HG02938 (cell line): ENCODE data around the gene KCNQ1.

Experiments used
- ATAC-seq: cut with Tn5 transposase; IDR thresholded peaks from one replicate; pipeline ENCODE4 v1.9.1; 2021; ENCODE audit warnings: mild to moderate bottlenecking, moderate library complexity; ENCODE audit not compliant: unreplicated experiment

Gene KCNQ1

GRCh38 chr11:2750682-2751522, 306.1 kb downstream of the KCNQ1 start:
- ATAC-seq: no peak

DNA sequence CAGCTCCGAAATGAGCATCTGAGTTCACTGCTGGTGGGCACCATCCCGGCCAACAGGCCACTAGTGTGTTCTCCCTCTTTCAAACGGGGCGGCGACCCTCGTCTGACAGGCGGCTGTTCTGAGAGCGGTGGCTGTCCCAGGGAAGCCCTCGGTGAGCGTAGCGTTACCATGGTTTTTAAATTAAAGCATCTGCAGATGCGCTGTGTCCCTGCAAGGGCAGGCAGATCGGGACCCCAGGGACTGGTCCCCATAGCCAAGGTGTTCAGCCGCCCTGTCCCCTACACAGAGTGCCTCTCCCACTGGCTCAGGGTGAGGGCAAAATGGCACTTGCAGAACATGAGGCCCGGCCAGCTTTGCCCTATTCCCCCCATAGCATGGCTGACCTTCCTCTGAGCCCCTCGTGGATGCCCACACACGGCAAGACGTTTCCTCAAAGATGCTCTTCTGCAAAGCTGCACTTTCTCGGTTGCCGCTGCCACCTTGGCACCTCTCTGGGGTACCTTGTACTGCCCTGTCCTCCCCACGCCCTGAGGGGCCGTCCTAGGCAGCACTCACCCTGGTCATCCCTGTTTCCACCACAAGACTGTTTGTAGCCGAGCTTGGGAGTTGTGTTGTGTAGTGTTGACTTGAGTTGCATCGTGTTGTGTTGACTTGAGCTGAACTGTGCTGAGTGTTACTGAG, 306.9 kb downstream of the KCNQ1 start:
- ATAC-seq: no peak

- no peak for ATAC-seq
These were observed 307.5 kb downstream of the KCNQ1 start for GRCh38 chr11:2752204-2752770.

GRCh38 chr11:2752923-2753322, 308.1 kb downstream of the KCNQ1 start:
- ATAC-seq: no peak

DNA sequence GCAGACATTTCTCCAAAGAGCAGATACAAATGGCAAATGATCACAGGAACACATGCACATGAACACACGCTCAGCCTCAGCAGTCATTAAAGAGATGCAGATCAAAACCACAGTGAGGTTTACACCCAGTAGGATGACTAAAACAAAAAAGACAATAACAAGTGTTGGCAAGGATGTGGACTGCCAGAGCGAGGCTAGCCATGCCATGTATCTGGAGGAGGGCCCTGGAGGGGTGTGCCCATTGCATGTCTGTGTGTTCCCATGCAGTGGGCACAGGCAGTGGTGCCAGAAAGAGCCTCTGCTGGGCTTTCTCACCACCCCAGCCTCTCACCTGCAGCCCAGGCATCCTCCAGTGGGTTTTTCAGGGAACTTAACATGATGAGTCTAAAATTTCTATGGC, 309.2 kb downstream of the KCNQ1 start:
- ATAC-seq: no peak

- no peak for ATAC-seq
These were observed 310.3 kb downstream of the KCNQ1 start for GRCh38 chr11:2755071-2755470.

- ATAC-seq: no peak
These were observed 313.9 kb downstream of the KCNQ1 start for GRCh38 chr11:2758751-2759150.

DNA sequence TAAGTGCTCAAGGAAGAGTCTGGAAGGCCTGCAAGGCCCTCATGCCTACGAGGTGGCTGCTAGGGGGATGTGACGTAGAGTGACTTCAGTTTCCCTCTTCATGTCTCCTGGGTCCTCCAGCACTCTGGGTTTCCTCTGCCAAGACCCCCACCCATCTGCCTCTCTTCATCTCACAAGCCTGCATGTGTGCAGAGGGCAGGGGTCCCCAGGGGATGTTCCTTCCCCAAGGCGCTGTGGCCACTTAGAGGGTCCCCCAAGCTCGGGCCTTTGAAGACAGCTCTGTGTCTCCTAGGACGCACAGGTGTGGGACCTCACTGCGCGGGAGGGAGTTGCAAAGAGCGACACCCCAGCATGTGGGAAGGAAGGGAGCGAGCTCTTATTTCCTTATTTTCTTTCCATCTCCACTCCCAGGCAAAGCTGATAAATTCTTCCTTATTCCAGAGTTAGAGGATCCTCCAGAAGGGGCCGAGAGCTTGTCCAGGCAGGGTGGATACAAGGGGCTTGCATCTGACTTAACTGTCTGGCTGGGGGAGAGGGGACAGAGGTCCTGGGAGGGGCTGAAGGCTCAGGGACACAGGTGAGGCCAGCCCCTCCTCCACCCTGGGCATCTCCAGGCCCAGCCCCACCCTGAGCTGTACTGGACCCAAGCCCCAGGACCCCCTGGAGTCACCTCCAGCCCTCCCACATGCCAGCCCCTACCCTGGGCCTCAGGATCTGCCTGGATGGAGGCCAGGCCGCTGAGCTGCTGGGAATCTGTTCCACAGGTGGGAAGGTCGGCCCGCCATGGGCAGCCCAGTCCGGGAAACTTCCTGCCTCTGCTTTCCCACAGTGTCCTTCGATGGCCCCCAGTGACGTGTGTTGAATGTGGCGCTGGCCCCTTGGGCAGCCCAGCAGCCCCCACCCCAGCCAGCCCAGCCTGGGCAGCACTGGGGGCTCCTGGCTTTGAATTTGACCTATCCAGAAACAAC, 314.7 kb downstream of the KCNQ1 start:
- no peak for ATAC-seq

DNA sequence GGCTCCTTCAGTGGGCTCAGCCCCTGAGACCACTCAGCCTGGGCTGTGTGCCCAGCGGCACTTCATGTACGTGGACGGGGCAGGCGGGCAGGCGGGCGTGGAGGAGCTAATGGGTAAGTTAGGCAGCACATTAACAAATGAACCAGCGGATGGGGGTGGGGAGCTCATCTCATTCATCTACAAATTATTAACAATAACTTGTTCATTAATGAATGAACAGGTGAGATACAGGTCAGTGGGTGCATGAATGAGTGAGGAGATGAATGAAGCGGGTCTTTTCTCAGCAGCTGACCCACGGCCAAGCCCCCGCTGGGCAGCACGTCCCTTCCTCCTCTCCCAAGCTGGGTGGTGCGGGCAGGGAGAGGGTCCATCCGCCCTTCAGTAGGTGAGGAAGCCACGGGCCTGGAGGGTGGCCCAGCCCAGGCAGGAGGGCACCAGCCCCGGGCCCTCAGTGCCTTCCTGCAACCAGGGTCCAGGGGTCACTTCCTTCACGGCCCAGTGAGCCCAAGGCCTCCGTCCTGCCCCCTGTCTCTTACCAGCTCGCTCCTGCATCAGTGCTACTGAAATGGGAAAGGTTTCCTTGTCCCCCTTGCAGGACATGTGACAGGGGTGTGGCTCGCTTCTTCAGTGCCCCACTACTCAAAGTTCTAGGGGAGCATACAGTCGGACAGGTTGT, 315.5 kb downstream of the KCNQ1 start:
- ATAC-seq: no peak

DNA sequence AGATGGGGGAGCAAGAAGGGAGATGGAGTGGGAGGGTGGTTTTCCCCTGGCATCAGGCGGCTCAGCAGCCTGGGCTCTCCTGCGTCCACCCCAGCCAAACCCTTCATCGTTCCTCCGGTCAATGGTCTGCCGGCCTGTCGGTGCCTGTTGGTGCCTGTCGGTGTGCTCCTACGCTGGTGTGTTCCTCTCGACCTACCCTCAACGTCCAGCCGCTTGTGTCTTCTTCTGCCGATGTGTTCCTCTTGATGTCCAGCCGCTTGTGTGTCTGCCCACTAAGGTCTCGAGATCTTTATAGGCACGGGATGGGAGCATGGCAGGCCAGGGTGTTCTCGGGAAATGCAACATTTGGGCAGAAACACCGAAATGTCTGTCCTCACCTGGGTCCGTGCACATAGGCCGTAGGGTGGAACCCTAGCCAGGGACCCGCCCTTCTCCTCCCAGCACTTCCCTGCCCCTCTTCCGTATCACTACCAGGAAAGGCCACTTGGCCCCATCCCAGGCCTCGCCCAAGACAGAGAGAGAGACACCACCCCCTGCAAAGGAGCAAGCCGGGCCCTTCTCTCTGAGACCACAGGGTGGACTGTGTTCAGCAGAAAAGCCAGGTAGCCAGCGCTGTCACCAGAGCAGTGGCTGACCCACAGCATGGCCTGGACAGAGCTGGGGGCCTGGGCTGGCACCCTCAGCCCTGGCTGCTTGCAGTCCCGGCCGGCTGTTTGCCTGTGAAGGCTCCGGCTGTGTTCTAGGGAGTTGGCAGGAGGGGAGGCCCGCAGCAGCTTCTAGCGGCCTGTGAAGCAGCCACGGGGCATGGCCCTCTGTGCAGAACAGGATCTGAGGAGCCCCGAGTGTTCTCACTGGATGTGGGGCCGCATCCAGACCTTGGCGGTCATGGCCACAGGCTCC, 316.6 kb downstream of the KCNQ1 start:
- no peak for ATAC-seq

- no peak for ATAC-seq
These were observed 317.2 kb downstream of the KCNQ1 start for GRCh38 chr11:2762031-2762380.

GRCh38 chr11:2762451-2762850, 317.6 kb downstream of the KCNQ1 start:
- ATAC-seq: no peak

DNA sequence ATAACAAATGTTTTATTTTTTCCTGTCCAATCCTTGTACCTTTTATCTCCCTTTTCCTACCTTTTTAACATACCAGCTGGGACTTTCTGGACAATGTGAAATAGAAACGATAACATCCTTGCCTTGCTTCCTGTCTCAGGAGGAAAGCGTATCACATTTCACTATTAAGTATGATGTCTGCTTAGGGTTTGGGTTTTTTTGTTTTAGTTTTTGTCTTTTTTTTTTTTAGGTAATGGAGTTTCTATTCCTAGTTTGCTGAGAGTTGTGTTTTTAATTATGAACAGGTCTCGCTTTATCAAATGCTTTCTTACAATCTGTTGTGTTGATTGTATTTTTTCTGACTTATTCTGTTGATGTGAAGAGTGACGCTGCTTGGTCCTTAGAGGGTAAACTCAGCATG, 319.2 kb downstream of the KCNQ1 start:
- ATAC-seq: no peak

GRCh38 chr11:2765491-2765890, 320.7 kb downstream of the KCNQ1 start:
- no peak for ATAC-seq

GRCh38 chr11:2766166-2766565, 321.4 kb downstream of the KCNQ1 start:
- no peak for ATAC-seq

- ATAC-seq: no peak
These were observed 322.3 kb downstream of the KCNQ1 start for GRCh38 chr11:2767071-2767470.

DNA sequence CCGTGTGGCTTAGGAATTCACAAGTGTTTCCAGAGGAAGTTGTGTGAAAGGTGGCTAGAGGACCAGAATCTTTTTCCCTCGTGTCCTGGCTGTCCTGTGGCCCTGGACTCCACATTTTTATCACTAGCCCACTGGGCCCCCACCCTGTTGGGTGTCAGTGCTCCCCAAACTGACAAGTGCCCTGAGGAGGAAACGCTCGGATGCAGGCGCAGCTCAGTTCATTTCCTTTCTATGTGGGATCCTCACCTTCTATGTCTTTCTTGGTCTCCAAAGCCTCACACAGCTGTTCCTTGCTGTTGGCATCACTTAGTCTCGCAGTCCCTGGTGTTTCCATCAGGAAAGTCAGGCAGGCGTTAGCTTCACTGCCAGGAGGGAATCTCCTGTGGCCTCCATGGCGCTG, 323.0 kb downstream of the KCNQ1 start:
- ATAC-seq: no peak

DNA sequence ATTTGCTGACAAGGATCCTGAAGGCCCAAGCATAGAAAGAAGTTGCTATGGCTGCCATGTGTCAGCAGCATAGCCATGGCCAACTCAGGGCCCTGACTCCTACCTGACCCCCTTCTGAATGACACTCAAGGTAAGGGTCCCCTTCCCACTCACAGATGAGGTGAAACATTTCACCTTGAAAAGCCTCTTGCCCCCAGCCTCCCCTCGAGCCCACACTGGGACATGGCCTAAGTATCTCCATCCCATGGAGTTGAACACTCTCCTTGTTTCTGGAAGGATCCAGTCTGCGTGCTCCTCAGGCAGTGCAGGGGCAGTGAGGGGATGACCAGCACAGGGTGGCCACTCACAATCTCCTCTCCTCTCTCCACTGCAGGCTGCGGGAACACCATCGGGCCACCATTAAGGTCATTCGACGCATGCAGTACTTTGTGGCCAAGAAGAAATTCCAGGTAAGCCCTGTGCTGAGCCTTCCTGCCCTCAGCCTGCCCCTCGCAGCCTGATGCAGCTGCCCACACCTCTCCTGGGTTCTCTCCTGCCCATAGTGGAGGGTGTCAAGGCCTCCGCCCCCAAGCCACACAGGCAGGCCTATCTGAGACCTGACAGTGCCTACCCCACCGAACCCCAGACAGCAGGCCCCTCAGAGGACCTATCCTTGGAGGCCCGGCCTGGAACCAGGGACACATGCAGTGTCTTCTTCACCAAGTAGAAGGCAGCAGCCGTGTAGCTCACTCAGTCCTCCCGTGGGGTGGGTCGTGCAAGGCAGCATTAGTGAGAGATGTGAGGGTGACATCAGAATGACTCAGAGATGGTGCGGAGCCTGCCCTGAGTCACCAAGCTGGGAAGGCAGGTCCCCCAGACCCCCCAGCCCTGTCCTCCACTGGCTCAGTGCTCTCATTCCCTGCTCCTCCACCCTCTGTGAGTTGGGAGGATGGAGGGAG, 323.9 kb downstream of the KCNQ1 start:
- ATAC-seq: no peak
